ENCODE data around the gene AGBL4. TPM values are rescaled to one million over a fixed set of nuclear protein-coding genes. Genes with fewer than 3 reads are reported as not detected.

AGBL4 gene
- total and polyA plus RNA-seq, 2 of the 4 experiments (the other 2 are of a cell fraction): not detected

DNA sequence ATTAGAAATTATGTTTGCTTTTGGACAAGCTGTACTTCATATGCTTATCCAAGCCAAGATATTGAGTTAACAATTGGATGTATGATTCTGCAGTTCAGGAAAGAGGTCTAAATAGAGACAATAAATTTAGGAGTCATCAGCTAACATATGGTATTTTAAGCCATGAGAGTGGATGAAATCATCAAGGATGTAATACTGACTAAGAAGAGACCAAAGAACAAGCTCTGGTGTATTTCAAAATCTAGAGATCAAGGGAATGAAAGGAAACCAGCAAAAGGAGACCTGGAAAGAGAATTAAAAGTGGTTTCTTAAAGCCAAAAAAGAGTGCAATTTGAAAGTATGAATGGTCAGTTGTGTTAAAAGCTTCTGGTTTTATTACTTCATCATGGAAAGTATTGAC is 1063.4 kb downstream of the AGBL4 start:
- BruUV-seq (replicated peaks): no TSS peak
- ChIA-PET CTCF (no interaction called here), POLR2A (ENCODE audit: unreplicated experiment) (no interaction called here)
- TF ChIP-seq, protein P1, sequence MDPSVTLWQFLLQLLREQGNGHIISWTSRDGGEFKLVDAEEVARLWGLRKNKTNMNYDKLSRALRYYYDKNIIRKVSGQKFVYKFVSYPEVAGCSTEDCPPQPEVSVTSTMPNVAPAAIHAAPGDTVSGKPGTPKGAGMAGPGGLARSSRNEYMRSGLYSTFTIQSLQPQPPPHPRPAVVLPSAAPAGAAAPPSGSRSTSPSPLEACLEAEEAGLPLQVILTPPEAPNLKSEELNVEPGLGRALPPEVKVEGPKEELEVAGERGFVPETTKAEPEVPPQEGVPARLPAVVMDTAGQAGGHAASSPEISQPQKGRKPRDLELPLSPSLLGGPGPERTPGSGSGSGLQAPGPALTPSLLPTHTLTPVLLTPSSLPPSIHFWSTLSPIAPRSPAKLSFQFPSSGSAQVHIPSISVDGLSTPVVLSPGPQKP (IDR thresholded peaks at IDR 0.05; ENCODE audit: borderline replicate concordance, low read depth, low read length): no peak
- TF ChIP-seq, protein P2, sequence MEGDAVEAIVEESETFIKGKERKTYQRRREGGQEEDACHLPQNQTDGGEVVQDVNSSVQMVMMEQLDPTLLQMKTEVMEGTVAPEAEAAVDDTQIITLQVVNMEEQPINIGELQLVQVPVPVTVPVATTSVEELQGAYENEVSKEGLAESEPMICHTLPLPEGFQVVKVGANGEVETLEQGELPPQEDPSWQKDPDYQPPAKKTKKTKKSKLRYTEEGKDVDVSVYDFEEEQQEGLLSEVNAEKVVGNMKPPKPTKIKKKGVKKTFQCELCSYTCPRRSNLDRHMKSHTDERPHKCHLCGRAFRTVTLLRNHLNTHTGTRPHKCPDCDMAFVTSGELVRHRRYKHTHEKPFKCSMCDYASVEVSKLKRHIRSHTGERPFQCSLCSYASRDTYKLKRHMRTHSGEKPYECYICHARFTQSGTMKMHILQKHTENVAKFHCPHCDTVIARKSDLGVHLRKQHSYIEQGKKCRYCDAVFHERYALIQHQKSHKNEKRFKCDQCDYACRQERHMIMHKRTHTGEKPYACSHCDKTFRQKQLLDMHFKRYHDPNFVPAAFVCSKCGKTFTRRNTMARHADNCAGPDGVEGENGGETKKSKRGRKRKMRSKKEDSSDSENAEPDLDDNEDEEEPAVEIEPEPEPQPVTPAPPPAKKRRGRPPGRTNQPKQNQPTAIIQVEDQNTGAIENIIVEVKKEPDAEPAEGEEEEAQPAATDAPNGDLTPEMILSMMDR (conservative IDR thresholded peaks at IDR 0.05; ENCODE audit: low read depth, low read length): no peak
- TF ChIP-seq MAZ (IDR thresholded peaks at IDR 0.05; ENCODE audit: borderline replicate concordance, low read depth, low read length): no peak
- no peak for TF ChIP-seq NFE2L2 (IDR thresholded peaks at IDR 0.05; ENCODE audit: low read depth, low read length)
- TF ChIP-seq, protein P3, sequence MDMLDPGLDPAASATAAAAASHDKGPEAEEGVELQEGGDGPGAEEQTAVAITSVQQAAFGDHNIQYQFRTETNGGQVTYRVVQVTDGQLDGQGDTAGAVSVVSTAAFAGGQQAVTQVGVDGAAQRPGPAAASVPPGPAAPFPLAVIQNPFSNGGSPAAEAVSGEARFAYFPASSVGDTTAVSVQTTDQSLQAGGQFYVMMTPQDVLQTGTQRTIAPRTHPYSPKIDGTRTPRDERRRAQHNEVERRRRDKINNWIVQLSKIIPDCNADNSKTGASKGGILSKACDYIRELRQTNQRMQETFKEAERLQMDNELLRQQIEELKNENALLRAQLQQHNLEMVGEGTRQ (IDR thresholded peaks at IDR 0.05; ENCODE audit: low read depth, low read length): no peak
- Histone ChIP-seq H2BK5ac (ENCODE audit: low read depth, low read length, poor library complexity, severe bottlenecking) (no peak overlapping the region), H3K9ac (ENCODE audit: low read depth, low read length) (no peak overlapping the region), H2BK20ac (ENCODE audit: low read depth, low read length) (no peak overlapping the region), H2BK120ac (ENCODE audit: low read depth, low read length) (no peak overlapping the region), H3K79me1 (ENCODE audit: low read depth in 1 of 2, low read length in 2 of 2) (no peaks in the 10 kb centered on the region), H2AK5ac (ENCODE audit: low read depth, low read length) (no peak overlapping the region), H3K27ac (ENCODE audit: insufficient read depth, low read length) (no peak overlapping the region), H3K18ac (ENCODE audit: low read depth, low read length) (no peak overlapping the region), H2AFZ (replicated peaks; ENCODE audit: low read length, poor library complexity) (no peak overlapping the region), H3K9me3 (ENCODE audit: control insufficient read depth, insufficient read depth, low read length) (peaks cover 12% of the 10 kb centered on the region), H4K91ac (ENCODE audit: insufficient read depth, low read depth, low read length) (no peak overlapping the region), H3K4ac (ENCODE audit: low read depth, low read length) (no peak overlapping the region), H3K36me3 (ENCODE audit: control insufficient read depth, insufficient read depth, low read length) (no peaks in the 10 kb centered on the region), H3K56ac (ENCODE audit: extremely low read depth, insufficient read depth, low read length) (no peak overlapping the region), H3K4me2 (ENCODE audit: low read depth, low read length) (no peak overlapping the region), H3K4me1 (ENCODE audit: control insufficient read depth, insufficient read depth, low read length) (no peaks in the 10 kb centered on the region), H2AK9ac (replicated peaks; ENCODE audit: low read depth, low read length, poor library complexity) (no peak overlapping the region), H4K8ac (ENCODE audit: low read depth in 2 of 2, low read length in 2 of 2) (no peak overlapping the region), H4K20me1 (ENCODE audit: insufficient read depth, low read length) (no peaks in the 10 kb centered on the region), H3K9me1 (ENCODE audit: insufficient read depth, low read length) (no peaks in the 10 kb centered on the region), H3K4me3 (ENCODE audit: insufficient read depth, low read depth, low read length) (no peak overlapping the region), H3K14ac (replicated peaks; ENCODE audit: low read depth, low read length) (no peak overlapping the region), H2BK15ac (ENCODE audit: low read depth, low read length) (no peak overlapping the region), H3K27me3 (ENCODE audit: control insufficient read depth, insufficient read depth, low read length) (no peaks in the 10 kb centered on the region), H3K23ac (ENCODE audit: low read depth, low read length) (no peak overlapping the region), H4K5ac (ENCODE audit: low read depth, low read length) (no peak overlapping the region)
- in situ Hi-C loops (cut with MboI; ENCODE audit: low sequenced_read_pairs): no loop called here
- intact Hi-C loops (cut with micrococcal nuclease): no loop called here
- dilution Hi-C loops (cut with HindIII; ENCODE audit: low sequenced_read_pairs, unreplicated experiment): no loop called here
- ATAC-seq (ENCODE audit: low read depth) (no peak), DNase-seq (no peak)
